Adrenal gland (tissue), 5 donors: ENCODE measurements around the gene SORBS1.

Source experiments
- CTCF ChIP-seq, 6 experiments: fragments of 450-650 bp in 4 of 6; fragments of 200-600 bp in 2 of 6; sonication (generic) in 1 of 6; IDR thresholded peaks; 1 replicate in 5 of 6; 2 replicates in 1 of 6; pipeline versions ENCODE4 v1.5.1 to v1.8.0; 2016 to 2021; ENCODE audit warnings: antibody characterized with exemption in 6 of 6, mild to moderate bottlenecking in 2 of 6, moderate library complexity in 1 of 6
- POLR2A ChIP-seq, 2 donors: fragments of 450-650 bp; IDR thresholded peaks; one replicate each; pipeline ENCODE4 v1.6.1; 2017; ENCODE audit warnings: antibody characterized with exemption in 2 of 2, mild to moderate bottlenecking in 2 of 2, moderate library complexity in 1 of 2
- donor health status: DM: no; HTN: no; CAD: no.

- TF ChIP-seq CTCF (IDR thresholded peaks at IDR 0.05) (no peak), POLR2A (IDR thresholded peaks at IDR 0.05) (no peak)
These were observed 230.2 kb downstream of the SORBS1 start for GRCh38 chr10:95330966-95331453.
